ENCODE measurements around the gene CELF4.

- TF ChIP-seq POLR2A (IDR thresholded peaks at IDR 0.05), result no peak
- TF ChIP-seq CTCF (IDR thresholded peaks at IDR 0.05), result no peak
Observed at GRCh38 chr18:37565101-37565976, at the start of gene CELF4.

Data from body of pancreas (tissue), 4 donors.